Right atrium auricular region (tissue), 2 donors: ENCODE data around the gene CNTN4. TPM values are rescaled to one million over a fixed set of nuclear protein-coding genes. Genes with fewer than 3 reads are reported as not detected.

ENCODE experiments used
- DNase-seq: peaks from one replicate; pipeline ENCODE4 v3.0.0-alpha.2; 2019; ENCODE audit warnings: low spot score
- H3K27ac ChIP-seq, 2 donors: fragments of 200-600 bp; sonication (generic); 1 replicate in 1 of 2; 2 replicates in 1 of 2; pipeline ENCODE4 v1.5.1; 2016 to 2019
- H3K27me3 ChIP-seq, 2 donors: fragments of 200-600 bp; sonication (generic); one replicate each; pipeline versions ENCODE4 v1.5.1 to v1.6.0; 2017 to 2019
- H3K36me3 ChIP-seq: fragments of 200-600 bp; sonication (generic); one replicate; pipeline ENCODE4 v1.5.1; 2016
- H3K4me1 ChIP-seq, 2 donors: fragments of 200-600 bp; sonication (generic); one replicate each; pipeline versions ENCODE4 v1.5.1 to v1.6.0; 2017 to 2019
- H3K4me3 ChIP-seq, 2 donors: fragments of 200-600 bp; sonication (generic); 1 replicate in 1 of 2; 2 replicates in 1 of 2; pipeline ENCODE4 v1.5.1; 2017 to 2019; ENCODE audit warnings: mild to moderate bottlenecking in 1 of 2, moderate library complexity in 1 of 2
- H3K9me3 ChIP-seq, 2 donors: fragments of 200-600 bp; sonication (generic); one replicate each; pipeline ENCODE4 v1.5.1; 2019
- total RNA-seq, 2 donors: library from RNA; depleted of rRNA; stranded (reverse); fragments of >200 nt; gene quantifications; one replicate each; pipeline ENCODE4 v1.1.0, GENCODE V29; 2016
- TF ChIP-seq, protein P1 (sequence below), 2 donors: fragments of 200-600 bp; sonication (generic); IDR thresholded peaks; one replicate each; pipeline ENCODE4 v1.5.1; 2019; ENCODE audit warnings: antibody characterized with exemption in 2 of 2

Gene CNTN4
- total RNA-seq, 2 donors from 2014 or later, result 5.3 to 5.7 TPM

GRCh38 chr3:3102751-3103150 lies 1004.1 kb downstream of the CNTN4 start:
- H3K4me1 ChIP-seq, result no peaks in the 10 kb centered on the region
- H3K27ac ChIP-seq, result no peak overlapping the region
- TF ChIP-seq, protein P1, sequence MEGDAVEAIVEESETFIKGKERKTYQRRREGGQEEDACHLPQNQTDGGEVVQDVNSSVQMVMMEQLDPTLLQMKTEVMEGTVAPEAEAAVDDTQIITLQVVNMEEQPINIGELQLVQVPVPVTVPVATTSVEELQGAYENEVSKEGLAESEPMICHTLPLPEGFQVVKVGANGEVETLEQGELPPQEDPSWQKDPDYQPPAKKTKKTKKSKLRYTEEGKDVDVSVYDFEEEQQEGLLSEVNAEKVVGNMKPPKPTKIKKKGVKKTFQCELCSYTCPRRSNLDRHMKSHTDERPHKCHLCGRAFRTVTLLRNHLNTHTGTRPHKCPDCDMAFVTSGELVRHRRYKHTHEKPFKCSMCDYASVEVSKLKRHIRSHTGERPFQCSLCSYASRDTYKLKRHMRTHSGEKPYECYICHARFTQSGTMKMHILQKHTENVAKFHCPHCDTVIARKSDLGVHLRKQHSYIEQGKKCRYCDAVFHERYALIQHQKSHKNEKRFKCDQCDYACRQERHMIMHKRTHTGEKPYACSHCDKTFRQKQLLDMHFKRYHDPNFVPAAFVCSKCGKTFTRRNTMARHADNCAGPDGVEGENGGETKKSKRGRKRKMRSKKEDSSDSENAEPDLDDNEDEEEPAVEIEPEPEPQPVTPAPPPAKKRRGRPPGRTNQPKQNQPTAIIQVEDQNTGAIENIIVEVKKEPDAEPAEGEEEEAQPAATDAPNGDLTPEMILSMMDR (IDR thresholded peaks at IDR 0.05), result no peak
- H3K36me3 ChIP-seq, result no peaks in the 10 kb centered on the region
- no peak overlapping the region for H3K4me3 ChIP-seq
- no peaks in the 10 kb centered on the region for H3K27me3 ChIP-seq
- no peak for DNase-seq
- H3K9me3 ChIP-seq, result no peaks in the 10 kb centered on the region

DNA sequence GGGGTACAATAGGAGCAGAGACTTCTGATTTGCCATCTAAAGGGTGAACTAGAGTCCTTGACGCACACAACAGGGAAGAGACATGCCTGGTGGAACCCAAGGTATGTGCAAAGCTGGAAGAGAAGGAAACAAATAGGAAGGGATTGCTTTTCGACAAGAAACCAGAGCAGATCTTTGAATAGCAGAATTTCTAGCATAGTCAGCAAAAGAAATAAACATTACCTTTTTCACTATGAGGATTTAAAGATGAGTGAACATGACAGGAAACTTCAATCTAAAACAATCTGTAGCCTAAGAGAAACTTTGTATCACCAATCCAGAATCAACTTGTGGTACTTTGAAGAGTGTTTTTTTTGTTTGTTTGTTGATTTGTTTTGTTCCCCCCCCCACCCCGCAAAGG lies 1006.6 kb downstream of the CNTN4 start:
- H3K4me1 ChIP-seq, result no peaks in the 10 kb centered on the region
- H3K27ac ChIP-seq, result no peak overlapping the region
- no peaks in the 10 kb centered on the region for H3K36me3 ChIP-seq
- no peak for DNase-seq
- no peaks in the 10 kb centered on the region for H3K9me3 ChIP-seq
- TF ChIP-seq, protein P1 (IDR thresholded peaks at IDR 0.05), result no peak
- H3K27me3 ChIP-seq, result no peaks in the 10 kb centered on the region
- no peak overlapping the region for H3K4me3 ChIP-seq

DNA sequence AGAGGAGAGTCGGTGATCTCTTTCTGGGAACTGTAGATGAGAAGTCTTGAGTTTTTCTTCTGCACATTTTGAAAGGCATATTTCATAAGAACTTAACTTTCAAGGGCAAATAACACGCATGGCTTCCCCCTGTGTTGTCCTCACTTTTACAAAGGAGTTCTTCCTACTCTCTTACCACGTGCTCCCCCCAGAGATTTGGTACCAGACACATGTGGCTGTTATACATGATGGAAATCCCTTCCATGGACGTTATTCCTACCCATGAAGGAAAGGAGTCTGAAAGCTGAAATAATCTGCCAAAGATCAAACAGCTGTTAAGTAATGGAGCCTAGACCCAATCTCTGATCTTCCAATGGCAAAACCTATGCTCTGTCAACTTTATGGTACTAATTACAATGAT lies 1007.1 kb downstream of the CNTN4 start:
- H3K4me1 ChIP-seq, result peaks cover 0 to 5% of the 10 kb centered on the region in 2 donors
- H3K27ac ChIP-seq, result no peak overlapping the region
- TF ChIP-seq, protein P1 (IDR thresholded peaks at IDR 0.05), result no peak
- H3K9me3 ChIP-seq, result no peaks in the 10 kb centered on the region
- H3K27me3 ChIP-seq, result no peaks in the 10 kb centered on the region
- no peak for DNase-seq
- H3K4me3 ChIP-seq, result no peak overlapping the region
- H3K36me3 ChIP-seq, result no peaks in the 10 kb centered on the region

DNA sequence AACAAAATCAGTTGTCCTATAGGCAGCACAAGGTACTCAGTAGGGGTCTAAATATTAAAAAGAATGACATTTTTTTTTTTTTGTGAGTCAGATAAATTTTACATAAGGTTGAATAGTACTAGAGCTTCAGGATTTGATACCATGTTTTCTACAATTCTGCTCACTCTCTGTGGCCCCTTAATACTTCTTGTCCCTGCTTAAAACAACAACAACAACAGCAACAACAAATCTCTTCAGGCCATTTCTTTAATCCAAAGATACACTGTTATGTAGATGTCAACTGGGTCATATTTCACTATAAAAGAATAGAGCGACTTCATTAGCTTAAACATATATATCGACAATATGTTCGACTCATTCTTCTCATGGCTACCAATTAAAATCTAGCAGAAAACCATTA lies 1008.5 kb downstream of the CNTN4 start:
- H3K4me3 ChIP-seq, result no peak overlapping the region

More for the DNA sequence above, 1008.5 kb downstream of the CNTN4 start:
- H3K4me1 ChIP-seq, result peaks cover 0 to 8% of the 10 kb centered on the region in 2 donors
- H3K27ac ChIP-seq, result no peak overlapping the region
- H3K36me3 ChIP-seq, result no peaks in the 10 kb centered on the region
- TF ChIP-seq, protein P1 (IDR thresholded peaks at IDR 0.05), result no peak
- H3K27me3 ChIP-seq, result no peaks in the 10 kb centered on the region
- H3K9me3 ChIP-seq, result no peaks in the 10 kb centered on the region
- no peak for DNase-seq
